MM.1S (cell line): ENCODE measurements around the gene ARHGEF12.

ENCODE experiments used
- DNase-seq: peaks from one replicate; pipeline ENCODE4 v3.0.0-alpha.2; 2015
- H2AFZ ChIP-seq: fragments of 300-600 bp; sonication (generic); 2 replicates; pipeline ENCODE4 v1.6.0; 2016; ENCODE audit warnings: antibody characterized with exemption, low read length
- H3F3A ChIP-seq: fragments of 300-600 bp; sonication (generic); 2 replicates; pipeline ENCODE4 v1.6.1; 2016; ENCODE audit warnings: mild to moderate bottlenecking, antibody characterized with exemption, low read length, moderate library complexity, mixed read lengths; ENCODE audit not compliant: insufficient read depth
- H3K27ac ChIP-seq: fragments of 300-600 bp; sonication (generic); 2 replicates; pipeline ENCODE4 v1.5.1; 2016; ENCODE audit warnings: mild to moderate bottlenecking, low read length
- H3K27me3 ChIP-seq: fragments of 300-600 bp; sonication (generic); replicated peaks from 2 replicates; pipeline ENCODE4 v1.6.0; 2016; ENCODE audit warnings: low read length; ENCODE audit not compliant: insufficient read depth
- H3K36me3 ChIP-seq: fragments of 300-600 bp; sonication (generic); replicated peaks from 2 replicates; pipeline ENCODE4 v1.6.1; 2016; ENCODE audit warnings: mild to moderate bottlenecking, low read length, mixed read lengths; ENCODE audit not compliant: insufficient read depth
- H3K4me1 ChIP-seq: fragments of 300-600 bp; sonication (generic); 2 replicates; pipeline ENCODE4 v1.6.1; 2016; ENCODE audit warnings: low read length, mixed read lengths
- H3K4me2 ChIP-seq: fragments of 300-600 bp; sonication (generic); 2 replicates; pipeline ENCODE4 v1.6.0; 2016; ENCODE audit warnings: low read depth, low read length
- H3K4me3 ChIP-seq: fragments of 300-600 bp; sonication (generic); 2 replicates; pipeline ENCODE4 v1.5.1; 2016; ENCODE audit warnings: low read length, mixed read lengths
- H3K79me2 ChIP-seq: fragments of 300-600 bp; sonication (generic); 2 replicates; pipeline ENCODE4 v1.6.1; 2016; ENCODE audit warnings: mixed run types, low read length, mixed read lengths
- H3K9ac ChIP-seq: fragments of 300-600 bp; sonication (generic); 2 replicates; pipeline ENCODE4 v1.6.1; 2016; ENCODE audit warnings: low read length, mixed read lengths
- H3K9me2 ChIP-seq: fragments of 300-600 bp; sonication (generic); replicated peaks from 2 replicates; pipeline ENCODE4 v1.6.1; 2016; ENCODE audit warnings: mild to moderate bottlenecking, low read length, mixed read lengths; ENCODE audit not compliant: insufficient read depth
- H3K9me3 ChIP-seq: fragments of 300-600 bp; sonication (generic); replicated peaks from 2 replicates; pipeline ENCODE4 v1.6.1; 2016; ENCODE audit warnings: mild to moderate bottlenecking, low read length, mixed read lengths; ENCODE audit not compliant: insufficient read depth
- H4K20me1 ChIP-seq: fragments of 300-600 bp; sonication (generic); 2 replicates; pipeline ENCODE4 v1.6.1; 2016; ENCODE audit warnings: mild to moderate bottlenecking, low read length, moderate library complexity, mixed read lengths; ENCODE audit not compliant: insufficient read depth
- CTCF ChIP-seq: fragments of 300-600 bp; sonication (generic); IDR thresholded peaks from 2 replicates; pipeline ENCODE4 v1.5.1; 2016; ENCODE audit warnings: antibody characterized with exemption, low read length, mixed read lengths
- EZH2 ChIP-seq: fragments of 300-600 bp; sonication (generic); optimal IDR thresholded peaks from 2 replicates; pipeline ENCODE3; 2017; ENCODE audit warnings: low read depth, mild to moderate bottlenecking, antibody characterized with exemption, low read length, mixed read lengths
- EZH2phosphoT487 ChIP-seq: fragments of 300-600 bp; sonication (generic); IDR thresholded peaks from 2 replicates; pipeline ENCODE4 v1.6.1; 2018; ENCODE audit warnings: antibody characterized with exemption, low read length

Gene ARHGEF12

DNA sequence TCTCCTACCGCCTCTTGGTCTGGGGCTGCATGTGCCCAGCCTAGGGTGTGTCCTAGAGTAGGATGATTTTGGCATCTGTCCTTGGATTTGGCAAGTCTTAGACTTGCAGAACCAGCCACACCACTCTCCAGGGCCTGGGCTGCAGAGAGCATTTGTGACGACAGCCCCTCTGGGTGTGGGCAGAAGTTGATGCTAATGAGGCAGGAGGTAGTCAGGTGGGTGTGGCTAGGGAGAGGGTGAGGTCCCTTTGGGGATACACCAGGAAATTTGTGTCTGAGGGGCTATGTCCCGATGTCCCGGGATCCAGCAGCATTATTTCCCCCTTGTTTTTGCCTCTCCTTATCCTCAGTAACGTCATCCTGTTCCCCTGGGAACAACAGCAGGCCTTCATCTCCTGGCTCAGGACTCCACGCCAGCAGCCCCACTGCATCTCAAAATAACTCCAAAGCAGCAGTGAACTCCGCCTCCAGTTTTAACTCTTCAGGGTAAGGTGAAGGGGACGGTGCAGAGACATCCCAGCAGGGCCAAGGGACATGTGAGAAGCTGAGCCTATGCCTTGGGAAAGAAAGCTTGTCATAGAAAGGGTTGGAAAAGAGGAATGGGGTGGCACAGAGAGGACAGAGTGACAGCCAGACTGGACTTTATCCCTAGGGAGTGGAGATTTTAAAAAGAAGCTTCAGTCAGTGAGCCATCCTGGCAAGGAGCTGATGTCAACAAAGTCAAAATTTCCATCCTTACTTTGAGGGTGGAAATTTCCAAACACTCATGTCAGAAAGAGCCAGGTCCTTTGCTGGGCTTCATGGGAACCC, 19.1 kb upstream of the ARHGEF12 start:
- no peak for DNase-seq
- TF ChIP-seq EZH2phosphoT487 (no peak), EZH2 (no peak), CTCF (no peak)
- H2AFZ ChIP-seq, result no peak overlapping the region

DNA sequence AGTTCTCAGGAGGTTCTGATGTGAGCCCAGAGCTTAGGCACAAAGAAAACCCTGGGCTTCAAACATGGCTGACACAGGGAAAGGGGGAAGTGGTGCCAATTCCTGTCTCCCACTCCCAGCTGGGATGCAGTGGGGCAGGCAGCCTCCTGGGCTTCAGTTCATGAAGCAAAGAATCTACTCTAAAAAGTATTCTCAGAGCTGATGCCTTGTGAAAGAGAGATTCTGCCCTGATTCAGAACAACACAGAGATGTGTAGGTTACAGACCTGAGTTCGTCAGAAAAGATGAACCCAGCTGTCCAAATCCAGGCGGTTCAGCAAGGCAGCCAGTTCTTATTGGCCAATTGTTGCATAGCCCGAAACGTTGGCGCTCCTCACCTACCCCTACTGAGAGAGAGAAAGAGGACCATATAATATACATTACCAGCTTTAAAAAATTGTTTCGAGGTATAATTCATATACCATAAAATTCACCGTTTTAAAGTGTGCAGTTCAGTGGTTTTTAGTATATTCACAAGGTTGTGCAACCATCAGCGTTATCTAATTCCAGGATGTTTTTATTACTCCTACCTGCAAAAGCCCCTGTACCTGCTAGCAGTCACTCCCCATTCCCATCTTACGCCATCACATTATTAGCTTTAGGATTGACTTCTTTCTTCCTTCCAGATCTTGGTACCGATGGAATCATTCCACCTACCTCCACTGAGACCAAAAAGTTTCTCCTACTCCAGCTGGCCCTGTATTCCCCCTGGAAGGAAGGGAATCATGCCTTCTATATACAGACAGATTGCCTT, 18.3 kb upstream of the ARHGEF12 start:
- no peak overlapping the region for H2AFZ ChIP-seq

More for the DNA sequence above, 19.1 kb upstream of the ARHGEF12 start:
- H3K79me2 ChIP-seq, result no peaks in the 10 kb centered on the region
- no peaks in the 10 kb centered on the region for H3F3A ChIP-seq
- H3K9ac ChIP-seq, result no peak overlapping the region
- H3K9me3 ChIP-seq, result no peaks in the 10 kb centered on the region
- no peaks in the 10 kb centered on the region for H3K36me3 ChIP-seq
- no peaks in the 10 kb centered on the region for H3K4me1 ChIP-seq
- no peak overlapping the region for H3K4me2 ChIP-seq
- H3K27ac ChIP-seq, result no peak overlapping the region
- H4K20me1 ChIP-seq, result no peaks in the 10 kb centered on the region
- H3K27me3 ChIP-seq, result no peaks in the 10 kb centered on the region
- H3K4me3 ChIP-seq, result no peak overlapping the region
- no peaks in the 10 kb centered on the region for H3K9me2 ChIP-seq

GRCh38 chr11:120318906-120319305, 17.3 kb upstream of the ARHGEF12 start:
- Histone ChIP-seq H3F3A (no peaks in the 10 kb centered on the region), H3K9me2 (no peaks in the 10 kb centered on the region), H3K79me2 (no peaks in the 10 kb centered on the region), H3K9ac (no peak overlapping the region), H3K9me3 (no peaks in the 10 kb centered on the region), H3K27me3 (no peaks in the 10 kb centered on the region), H3K36me3 (no peaks in the 10 kb centered on the region), H3K4me2 (no peak overlapping the region), H3K27ac (no peak overlapping the region), H3K4me1 (no peaks in the 10 kb centered on the region), H3K4me3 (no peak overlapping the region), H2AFZ (no peak overlapping the region), H4K20me1 (no peaks in the 10 kb centered on the region)
- no peak for DNase-seq
- TF ChIP-seq CTCF (no peak), EZH2phosphoT487 (no peak), EZH2 (no peak)

More for the DNA sequence above, 18.3 kb upstream of the ARHGEF12 start:
- Histone ChIP-seq H3K4me2 (no peak overlapping the region), H3K36me3 (no peaks in the 10 kb centered on the region), H3K4me3 (no peak overlapping the region), H3K79me2 (no peaks in the 10 kb centered on the region), H3K27me3 (no peaks in the 10 kb centered on the region), H3K27ac (no peak overlapping the region), H3K4me1 (no peaks in the 10 kb centered on the region), H3F3A (no peaks in the 10 kb centered on the region), H4K20me1 (no peaks in the 10 kb centered on the region), H3K9me3 (no peaks in the 10 kb centered on the region), H3K9ac (no peak overlapping the region), H3K9me2 (no peaks in the 10 kb centered on the region)
- no peak for TF ChIP-seq CTCF
- no peak for TF ChIP-seq EZH2phosphoT487
- TF ChIP-seq EZH2, result no peak
- no peak for DNase-seq
